ENCODE results near the gene SPIRE1. TPM values are rescaled to one million over a fixed set of nuclear protein-coding genes. Genes with fewer than 3 reads are reported as not detected.

Gene SPIRE1
- total and polyA plus RNA-seq, 9 donors, result 7.9 to 30.2 (median 20.4) TPM

- TF ChIP-seq CTCF (IDR thresholded peaks at IDR 0.05) (no peak), EP300 (IDR thresholded peaks at IDR 0.05) (no peak), POLR2A (IDR thresholded peaks at IDR 0.05) (no peak)
- Histone ChIP-seq H3K27me3 (no peaks in the 10 kb centered on the region), H3K9me3 (no peaks in the 10 kb centered on the region), H3K27ac (no peak overlapping the region), H3K4me1 (ENCODE audit: insufficient read depth) (no peaks in the 10 kb centered on the region), H3K4me3 (no peak overlapping the region), H3K36me3 (no peaks in the 10 kb centered on the region)
- 94 to 99% (median 95%) methylated on average over 2 of the region's 2 CpGs for WGBS, 3 donors
- intact Hi-C loops (cut with DNase I), result no loop called here
- no peak for DNase-seq
These were observed 123.1 kb downstream of the SPIRE1 start for GRCh38 chr18:12534820-12535219.

GRCh38 chr18:12532661-12533060 is 125.2 kb downstream of the SPIRE1 start:
- H3K27ac ChIP-seq, result no peak overlapping the region
- H3K9me3 ChIP-seq, result no peaks in the 10 kb centered on the region
- no peak for DNase-seq
- no peak overlapping the region for H3K4me3 ChIP-seq
- 84 to 90% (median 89%) methylated on average over 3 of the region's 3 CpGs for WGBS, 3 donors
- no peak for TF ChIP-seq POLR2A (IDR thresholded peaks at IDR 0.05)
- no peak for TF ChIP-seq CTCF (IDR thresholded peaks at IDR 0.05)
- no peak for TF ChIP-seq EP300 (IDR thresholded peaks at IDR 0.05)
- no peaks in the 10 kb centered on the region for H3K27me3 ChIP-seq
- H3K4me1 ChIP-seq (ENCODE audit: insufficient read depth), result no peaks in the 10 kb centered on the region
- intact Hi-C loops (cut with DNase I), result no loop called here
- no peaks in the 10 kb centered on the region for H3K36me3 ChIP-seq

- Histone ChIP-seq H3K36me3 (no peaks in the 10 kb centered on the region), H3K4me3 (no peak overlapping the region), H3K27ac (no peak overlapping the region), H3K4me1 (ENCODE audit: insufficient read depth) (no peaks in the 10 kb centered on the region), H3K27me3 (no peaks in the 10 kb centered on the region), H3K9me3 (no peaks in the 10 kb centered on the region)
- WGBS, 3 donors, result 26 to 37% (median 27%) methylated on average over 1 of the region's 1 CpG
- intact Hi-C loops (cut with DNase I), result no loop called here
- no peak for DNase-seq
- no peak for TF ChIP-seq CTCF (IDR thresholded peaks at IDR 0.05)
- no peak for TF ChIP-seq EP300 (IDR thresholded peaks at IDR 0.05)
- no peak for TF ChIP-seq POLR2A (IDR thresholded peaks at IDR 0.05)
These were observed 126.2 kb downstream of the SPIRE1 start for GRCh38 chr18:12531749-12532148.

GRCh38 chr18:12520442-12520992 is 137.4 kb downstream of the SPIRE1 start:
- WGBS, 3 donors, result 29 to 33% (median 31%) methylated on average over 5 of the region's 5 CpGs
- Histone ChIP-seq H3K27ac (no peak overlapping the region), H3K36me3 (no peaks in the 10 kb centered on the region), H3K9me3 (no peaks in the 10 kb centered on the region), H3K4me3 (no peak overlapping the region), H3K27me3 (no peaks in the 10 kb centered on the region), H3K4me1 (ENCODE audit: insufficient read depth) (no peaks in the 10 kb centered on the region)
- intact Hi-C loops (cut with DNase I), result no loop called here
- DNase-seq, result no peak
- no peak for TF ChIP-seq POLR2A (IDR thresholded peaks at IDR 0.05)

- no peaks in the 10 kb centered on the region for H3K9me3 ChIP-seq
- TF ChIP-seq EP300 (IDR thresholded peaks at IDR 0.05) (no peak), POLR2A (IDR thresholded peaks at IDR 0.05) (no peak), CTCF (IDR thresholded peaks at IDR 0.05) (no peak)
- no peak for DNase-seq
- H3K27ac ChIP-seq, result no peak overlapping the region
- peaks cover 2% of the 10 kb centered on the region for H3K4me1 ChIP-seq (ENCODE audit: insufficient read depth)
- intact Hi-C loops (cut with DNase I), result no loop called here
- H3K27me3 ChIP-seq, result no peaks in the 10 kb centered on the region
- no peaks in the 10 kb centered on the region for H3K36me3 ChIP-seq
- WGBS, 3 donors, result 91 to 94% (median 93%) methylated on average over 6 of the region's 6 CpGs
- no peak overlapping the region for H3K4me3 ChIP-seq
These were observed 138.9 kb downstream of the SPIRE1 start for GRCh38 chr18:12518832-12519531.

Data from ovary (tissue), 9 donors.